Measurements from ENCODE around the gene HSPA12B.

HSPA12B gene

GRCh38 chr20:3705491-3705969, 27.0 kb upstream of the HSPA12B start:
- DNase-seq: no peak

- DNase-seq: no peak
Observed at GRCh38 chr20:3705970-3706739, 26.3 kb upstream of the HSPA12B start.

- DNase-seq: no peak
Observed at GRCh38 chr20:3706774-3707507, 25.5 kb upstream of the HSPA12B start.

GRCh38 chr20:3707508-3707899, 25.0 kb upstream of the HSPA12B start:
- no peak for DNase-seq

GRCh38 chr20:3710011-3710466, 22.4 kb upstream of the HSPA12B start:
- DNase-seq: no peak

GRCh38 chr20:3710703-3711483, 21.6 kb upstream of the HSPA12B start:
- DNase-seq: no peak

GRCh38 chr20:3711484-3711941, 21.0 kb upstream of the HSPA12B start:
- DNase-seq: no peak

GRCh38 chr20:3712279-3712873, 20.1 kb upstream of the HSPA12B start, which contains the start of gene SIGLEC1:
SIGLEC1 (minus strand) TSS chr20:3712600; CDS start chr20:3707128, 5,472 bp downstream.
- peak; percentile 31 for DNase-seq

- DNase-seq: no peak
Observed at GRCh38 chr20:3714092-3714491, 18.4 kb upstream of the HSPA12B start.

GRCh38 chr20:3716195-3716834, 16.2 kb upstream of the HSPA12B start:
- DNase-seq: no peak

GRCh38 chr20:3719046-3719445, 13.4 kb upstream of the HSPA12B start:
- no peak for DNase-seq

GRCh38 chr20:3720068-3720467, 12.4 kb upstream of the HSPA12B start:
- no peak for DNase-seq

GRCh38 chr20:3720626-3721025, 11.9 kb upstream of the HSPA12B start:
- no peak for DNase-seq

GRCh38 chr20:3721912-3722311, 10.6 kb upstream of the HSPA12B start:
- DNase-seq: no peak

- DNase-seq: no peak
Observed at GRCh38 chr20:3723284-3723683, 9.2 kb upstream of the HSPA12B start.

GRCh38 chr20:3724356-3724755, 8.1 kb upstream of the HSPA12B start:
- DNase-seq: no peak

GRCh38 chr20:3727401-3728021, 5.0 kb upstream of the HSPA12B start:
- no peak for DNase-seq

GRCh38 chr20:3728354-3728753, 4.1 kb upstream of the HSPA12B start:
- no peak for DNase-seq

GRCh38 chr20:3728876-3729275, 3.6 kb upstream of the HSPA12B start:
- no peak for DNase-seq

GRCh38 chr20:3729378-3729777, 3.1 kb upstream of the HSPA12B start:
- DNase-seq: no peak

- no peak for DNase-seq
Observed at GRCh38 chr20:3729811-3730540, 2.5 kb upstream of the HSPA12B start.
